ENCODE measurements around the gene KAZN. TPM values are rescaled to one million over a fixed set of nuclear protein-coding genes. Genes with fewer than 3 reads are reported as not detected.

The KAZN gene
- total RNA-seq, 6 experiments from 2014 or later: 13.1 to 22.3 (median 20.7) TPM

- Mint-ChIP-seq H3K36me3 (ENCODE audit: low read depth) (no peaks in the 10 kb centered on the region; the same call in 1 of the 2 replicates), H3K4me1 (ENCODE audit: low read depth) (peaks cover 79% of the 10 kb centered on the region), H3K27me3 (ENCODE audit: insufficient read depth) (peaks cover 2% of the 10 kb centered on the region), H3K9me3 (no peaks in the 10 kb centered on the region), H3K27ac (peak overlapping the region; percentile 97), H3K4me3 (peak overlapping the region; percentile 87)
- no peak for TF ChIP-seq CTCF (IDR thresholded peaks at IDR 0.05)
- DNase-seq: peak; percentile 92
Observed at GRCh38 chr1:14945132-14946010, 346.9 kb downstream of the KAZN start.

- H3K36me3 Mint-ChIP-seq (ENCODE audit: low read depth): no peaks in the 10 kb centered on the region; the same call in 1 of the 2 replicates
- DNase-seq: no peak
- H3K4me1 Mint-ChIP-seq (ENCODE audit: low read depth): peaks cover 73% of the 10 kb centered on the region
- H3K27me3 Mint-ChIP-seq (ENCODE audit: insufficient read depth): peaks cover 2% of the 10 kb centered on the region
- no peak; the same call in 1 of the 2 replicates for TF ChIP-seq CTCF (IDR thresholded peaks at IDR 0.05)
- no peaks in the 10 kb centered on the region for H3K9me3 Mint-ChIP-seq
- H3K27ac Mint-ChIP-seq: peak overlapping the region; percentile 97
- H3K4me3 Mint-ChIP-seq: peak overlapping the region; percentile 87
Observed at GRCh38 chr1:14946011-14946359, 347.5 kb downstream of the KAZN start.

GRCh38 chr1:14946684-14947238 is 348.3 kb downstream of the KAZN start:
- H3K9me3 Mint-ChIP-seq: no peaks in the 10 kb centered on the region
- H3K4me3 Mint-ChIP-seq: peak overlapping the region; percentile 87
- TF ChIP-seq CTCF (IDR thresholded peaks at IDR 0.05): no peak
- H3K36me3 Mint-ChIP-seq (ENCODE audit: low read depth): no peaks in the 10 kb centered on the region; the same call in 1 of the 2 replicates
- peaks cover 67% of the 10 kb centered on the region for H3K4me1 Mint-ChIP-seq (ENCODE audit: low read depth)
- H3K27me3 Mint-ChIP-seq (ENCODE audit: insufficient read depth): peaks cover 2% of the 10 kb centered on the region
- peak overlapping the region; percentile 97 for H3K27ac Mint-ChIP-seq
- peak; percentile 38 for DNase-seq

GRCh38 chr1:14947421-14947820 is 348.9 kb downstream of the KAZN start:
- Mint-ChIP-seq H3K27me3 (ENCODE audit: insufficient read depth) (peaks cover 4% of the 10 kb centered on the region), H3K9me3 (no peaks in the 10 kb centered on the region), H3K36me3 (ENCODE audit: low read depth) (peaks cover 6% of the 10 kb centered on the region; the same call in 1 of the 2 replicates), H3K4me3 (peak overlapping the region; percentile 87), H3K4me1 (ENCODE audit: low read depth) (peaks cover 60% of the 10 kb centered on the region), H3K27ac (peak overlapping the region; percentile 97)
- DNase-seq: no peak
- TF ChIP-seq CTCF (IDR thresholded peaks at IDR 0.05): no peak

GRCh38 chr1:14948112-14948652 is 349.7 kb downstream of the KAZN start:
- no peaks in the 10 kb centered on the region for H3K9me3 Mint-ChIP-seq
- H3K4me3 Mint-ChIP-seq: no peak overlapping the region
- no peak for DNase-seq
- no peak overlapping the region for H3K27ac Mint-ChIP-seq
- TF ChIP-seq CTCF (IDR thresholded peaks at IDR 0.05): no peak
- H3K27me3 Mint-ChIP-seq (ENCODE audit: insufficient read depth): peaks cover 4% of the 10 kb centered on the region
- H3K4me1 Mint-ChIP-seq (ENCODE audit: low read depth): peaks cover 53% of the 10 kb centered on the region
- peaks cover 10% of the 10 kb centered on the region; the same call in 1 of the 2 replicates for H3K36me3 Mint-ChIP-seq (ENCODE audit: low read depth)

All from HFFc6 (cell line).